ENCODE data around the gene TARS1.

The TARS1 gene

DNA sequence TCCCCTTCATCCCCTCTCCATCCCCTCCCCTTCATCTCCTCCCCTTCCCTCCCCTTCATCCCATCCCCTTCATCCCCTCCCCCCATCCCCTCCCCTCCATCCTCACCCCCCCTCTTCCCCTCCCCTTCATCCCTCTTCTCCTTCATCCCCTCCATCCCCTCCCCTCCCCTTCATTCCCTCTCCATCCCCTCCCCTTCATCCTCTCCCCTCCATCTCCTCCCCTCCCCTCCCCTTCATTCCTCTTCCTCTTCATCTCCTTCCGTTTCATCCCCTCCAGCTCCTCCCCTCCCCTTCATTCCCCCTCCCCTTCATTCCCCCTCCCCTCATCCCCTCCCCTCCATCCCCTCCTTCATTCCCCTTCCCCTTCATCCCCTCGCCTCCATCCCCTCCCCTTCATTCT lies 40.1 kb downstream of the TARS1 start:
- TF ChIP-seq, protein P1, sequence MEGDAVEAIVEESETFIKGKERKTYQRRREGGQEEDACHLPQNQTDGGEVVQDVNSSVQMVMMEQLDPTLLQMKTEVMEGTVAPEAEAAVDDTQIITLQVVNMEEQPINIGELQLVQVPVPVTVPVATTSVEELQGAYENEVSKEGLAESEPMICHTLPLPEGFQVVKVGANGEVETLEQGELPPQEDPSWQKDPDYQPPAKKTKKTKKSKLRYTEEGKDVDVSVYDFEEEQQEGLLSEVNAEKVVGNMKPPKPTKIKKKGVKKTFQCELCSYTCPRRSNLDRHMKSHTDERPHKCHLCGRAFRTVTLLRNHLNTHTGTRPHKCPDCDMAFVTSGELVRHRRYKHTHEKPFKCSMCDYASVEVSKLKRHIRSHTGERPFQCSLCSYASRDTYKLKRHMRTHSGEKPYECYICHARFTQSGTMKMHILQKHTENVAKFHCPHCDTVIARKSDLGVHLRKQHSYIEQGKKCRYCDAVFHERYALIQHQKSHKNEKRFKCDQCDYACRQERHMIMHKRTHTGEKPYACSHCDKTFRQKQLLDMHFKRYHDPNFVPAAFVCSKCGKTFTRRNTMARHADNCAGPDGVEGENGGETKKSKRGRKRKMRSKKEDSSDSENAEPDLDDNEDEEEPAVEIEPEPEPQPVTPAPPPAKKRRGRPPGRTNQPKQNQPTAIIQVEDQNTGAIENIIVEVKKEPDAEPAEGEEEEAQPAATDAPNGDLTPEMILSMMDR (IDR thresholded peaks at IDR 0.05; ENCODE audit: insufficient read depth, low read depth, low read length, missing control alignments), result no peak
- no peak for DNase-seq (ENCODE audit: low read depth)
- no peak overlapping the region for H3K4me3 ChIP-seq (ENCODE audit: low read length)

DNA sequence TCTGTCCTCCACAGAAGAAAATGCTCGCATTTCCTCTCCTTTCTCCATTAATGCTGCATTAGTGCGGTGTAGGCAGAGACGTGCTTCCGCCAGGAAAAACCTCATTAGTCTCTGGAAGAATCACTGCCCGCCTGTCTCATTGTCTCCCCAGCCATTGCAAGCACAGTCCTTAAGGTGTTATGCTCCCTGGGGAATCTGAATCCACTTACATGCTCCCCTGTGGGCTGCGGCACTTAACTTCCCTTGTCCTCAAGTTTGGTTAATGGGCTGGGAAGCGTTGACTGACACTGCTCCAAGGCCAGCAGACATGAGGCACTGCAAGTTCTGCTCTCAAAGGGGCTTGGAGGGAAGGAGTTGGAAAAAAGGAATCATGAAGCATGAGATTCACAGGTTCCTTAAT lies 41.6 kb downstream of the TARS1 start:
- TF ChIP-seq, protein P1 (IDR thresholded peaks at IDR 0.05; ENCODE audit: insufficient read depth, low read depth, low read length, missing control alignments), result no peak
- DNase-seq (ENCODE audit: low read depth), result no peak
- H3K4me3 ChIP-seq (ENCODE audit: low read length), result no peak overlapping the region

DNA sequence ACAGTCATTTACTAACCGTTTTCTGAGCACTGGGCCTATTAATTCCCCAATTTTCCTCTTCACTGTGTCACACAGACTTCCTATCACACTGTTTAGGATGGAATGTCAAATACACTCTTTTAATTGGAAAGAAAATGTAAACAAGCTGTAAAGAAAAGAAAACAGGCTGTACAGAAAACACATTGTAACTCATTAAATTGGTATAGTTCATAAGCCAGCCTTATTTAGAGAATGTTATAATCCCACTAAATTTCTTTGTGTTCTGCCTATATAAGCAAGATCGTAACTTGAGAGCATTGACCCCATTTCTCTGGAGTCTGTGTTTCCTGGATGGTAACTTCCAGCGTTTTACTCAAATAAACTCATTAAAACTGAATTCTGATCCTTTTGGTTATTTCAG lies 46.5 kb downstream of the TARS1 start:
- no peak for DNase-seq (ENCODE audit: low read depth)
- TF ChIP-seq, protein P1 (IDR thresholded peaks at IDR 0.05; ENCODE audit: insufficient read depth, low read depth, low read length, missing control alignments), result no peak

DNA sequence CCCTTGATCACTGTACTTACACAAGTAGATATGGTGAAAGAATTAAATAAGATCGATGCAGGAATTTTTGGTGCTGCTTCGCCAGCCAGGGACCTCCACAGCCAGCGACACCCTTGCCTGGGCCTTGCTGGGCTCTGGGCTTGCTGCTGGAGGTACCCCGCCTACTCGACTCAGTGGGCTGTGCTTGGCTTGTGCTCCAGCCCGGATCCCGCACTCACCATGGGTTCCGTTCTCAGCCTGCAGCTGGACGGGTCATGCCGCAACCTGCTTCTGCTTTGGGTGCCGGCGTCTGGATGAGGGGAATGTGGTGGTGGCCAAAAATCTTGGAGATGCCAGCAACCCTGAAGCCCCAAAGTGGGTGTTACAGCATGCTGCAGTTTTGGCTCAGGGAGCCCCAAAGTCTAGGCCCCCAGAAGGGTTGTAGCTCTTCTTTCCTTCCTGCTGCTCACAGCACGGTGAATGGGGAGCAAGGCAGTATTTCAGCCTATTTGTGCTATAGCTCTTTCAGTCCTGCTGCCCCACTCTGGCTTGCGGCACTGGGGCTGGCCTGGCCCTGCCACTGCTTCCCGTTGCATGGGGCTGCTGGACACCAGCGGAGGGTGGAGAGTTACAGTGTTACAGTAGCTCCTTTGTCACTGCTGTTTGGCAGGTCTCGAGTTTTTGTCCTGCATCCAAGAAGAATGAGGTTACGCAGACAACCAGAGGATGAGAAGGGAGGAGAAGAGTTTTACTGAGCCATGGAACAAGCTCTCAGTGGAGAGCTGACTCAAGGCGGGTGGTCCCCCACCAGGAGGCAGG lies 48.0 kb downstream of the TARS1 start:
- DNase-seq (ENCODE audit: low read depth), result no peak
- H3K4me3 ChIP-seq (ENCODE audit: low read length), result no peak overlapping the region
- TF ChIP-seq, protein P1 (IDR thresholded peaks at IDR 0.05; ENCODE audit: insufficient read depth, low read depth, low read length, missing control alignments), result no peak

More for the DNA sequence above, 46.5 kb downstream of the TARS1 start:
- no peak overlapping the region for H3K4me3 ChIP-seq (ENCODE audit: low read length)

DNA sequence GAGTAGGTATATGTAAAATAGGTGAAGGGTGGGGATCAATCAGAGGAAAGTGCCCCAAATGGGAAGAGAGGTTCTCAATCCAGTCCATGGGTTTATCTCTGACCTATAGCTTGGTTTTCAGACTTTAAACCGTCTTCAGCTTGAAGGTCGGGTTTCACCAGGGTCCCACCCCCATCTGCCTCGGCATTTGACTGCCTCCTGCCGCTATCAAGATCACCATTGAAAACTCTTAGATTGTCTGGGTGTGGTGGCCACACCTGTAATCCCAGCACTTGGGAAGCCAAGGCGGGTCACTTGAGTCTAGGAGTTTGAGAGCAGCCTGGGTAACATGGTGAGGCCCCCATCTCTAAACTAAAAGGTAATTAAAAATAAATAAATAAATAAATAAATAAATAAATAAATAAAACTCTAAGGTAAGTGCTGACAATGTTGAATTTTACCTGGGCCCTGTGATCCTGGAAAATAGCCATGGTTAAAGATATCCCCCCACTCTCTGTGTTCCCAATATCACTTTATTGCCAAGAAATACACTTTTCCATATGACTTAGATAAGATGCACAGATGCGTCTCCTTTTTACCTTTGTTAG lies 48.8 kb downstream of the TARS1 start:
- no peak overlapping the region for H3K4me3 ChIP-seq (ENCODE audit: low read length)
- TF ChIP-seq, protein P1 (IDR thresholded peaks at IDR 0.05; ENCODE audit: insufficient read depth, low read depth, low read length, missing control alignments), result no peak
- no peak for DNase-seq (ENCODE audit: low read depth)

DNA sequence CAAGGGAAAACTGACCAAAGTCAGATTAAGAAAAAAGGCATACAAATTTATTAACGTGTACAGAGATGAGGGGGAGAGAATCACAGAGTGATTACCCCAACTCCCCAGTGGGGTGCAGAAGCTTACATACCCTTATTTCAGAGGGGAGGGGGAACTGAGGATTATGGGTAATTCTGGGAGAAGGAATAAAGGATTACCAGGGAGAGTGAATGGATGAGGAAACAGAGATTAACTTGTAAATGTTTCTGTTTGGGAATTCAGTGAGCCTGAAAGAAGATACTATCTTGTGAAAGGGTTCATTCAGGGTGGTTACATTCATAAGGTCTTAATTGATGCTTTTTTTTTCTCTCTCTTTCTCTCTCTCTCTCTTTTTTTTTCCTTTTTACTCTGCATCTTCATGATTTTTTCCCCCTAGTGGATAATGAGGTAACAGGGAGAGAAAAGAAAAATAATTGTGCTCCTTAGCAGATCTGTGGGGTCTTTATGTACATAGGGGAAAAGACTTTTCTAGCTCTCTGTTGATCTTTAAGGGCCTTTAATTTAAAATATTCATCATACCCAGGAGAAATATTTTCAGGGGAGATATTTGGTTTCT lies 49.4 kb downstream of the TARS1 start:
- TF ChIP-seq, protein P1 (IDR thresholded peaks at IDR 0.05; ENCODE audit: insufficient read depth, low read depth, low read length, missing control alignments), result no peak
- DNase-seq (ENCODE audit: low read depth), result no peak
- H3K4me3 ChIP-seq (ENCODE audit: low read length), result no peak overlapping the region

Measured in epithelial cell of esophagus (primary cell).